CD4-positive, alpha-beta T cell (primary cell): ENCODE results near the gene PRKCB. TPM values are rescaled to one million over a fixed set of nuclear protein-coding genes. Genes with fewer than 3 reads are reported as not detected.

ENCODE experiments used
- ATAC-seq: fragments of 200-7000 bp; cut with Tn5 transposase; one replicate; pipeline ENCODE4 v1.10.0; 2022; ENCODE audit warnings: mild to moderate bottlenecking; ENCODE audit not compliant: poor library complexity
- CTCF ChIA-PET: fragments of 350-600 bp; sonication (Branson Sonifier 250); formaldehyde crosslinking; loops from one replicate; lab custom pipeline; 2021; ENCODE audit warnings: antibody characterized with exemption, inconsistent platforms; lab: Charles Lee
- POLR2A ChIA-PET: fragments of 350-600 bp; sonication (Branson Sonifier 250); formaldehyde crosslinking; loops from one replicate; lab custom pipeline; 2021; ENCODE audit warnings: antibody characterized with exemption, inconsistent platforms; lab: Charles Lee
- DNase-seq, 14 experiments: peaks; one replicate each; pipeline ENCODE4 v3.0.0-alpha.2; 2013 to 2020; ENCODE audit warnings: mixed read lengths in 2 of 14
- H3K27ac ChIP-seq, 2 donors: one replicate each; pipeline versions ENCODE4 v1.5.1 to v1.7.0; 2013; ENCODE audit warnings: low read length in 2 of 2, low read depth in 1 of 2, mild to moderate bottlenecking in 1 of 2
- H3K27me3 ChIP-seq, 2 experiments: 1 replicate in 1 of 2; 2 replicates in 1 of 2; pipeline versions ENCODE4 v1.6.1 to v1.7.0; 2013; ENCODE audit warnings: low read length in 2 of 2, control low read depth in 1 of 2, mild to moderate bottlenecking in 1 of 2, moderate library complexity in 1 of 2; ENCODE audit not compliant: insufficient read depth in 2 of 2, control insufficient read depth in 1 of 2
- H3K36me3 ChIP-seq: one replicate; pipeline ENCODE4 v1.6.1; 2013; ENCODE audit warnings: low read length, control low read depth; ENCODE audit not compliant: insufficient read depth
- H3K4me1 ChIP-seq: one replicate; pipeline ENCODE4 v1.6.1; 2013; ENCODE audit warnings: low read length, control low read depth; ENCODE audit not compliant: insufficient read depth
- H3K4me3 ChIP-seq: one replicate; pipeline ENCODE4 v1.5.1; 2013; ENCODE audit warnings: mild to moderate bottlenecking, low read length, moderate library complexity
- H3K9me3 ChIP-seq, 2 experiments: 1 replicate in 1 of 2; 2 replicates in 1 of 2; pipeline versions ENCODE4 v1.6.1 to v1.7.0; 2013; ENCODE audit warnings: low read length in 2 of 2, mild to moderate bottlenecking in 2 of 2, control low read depth in 1 of 2, moderate library complexity in 1 of 2; ENCODE audit not compliant: control insufficient read depth in 1 of 2, insufficient read depth in 1 of 2
- H3K27ac Mint-ChIP-seq: one replicate; pipeline ENCODE4 v1.8.0; 2020; ENCODE audit warnings: mixed read lengths
- H3K27me3 Mint-ChIP-seq: one replicate; pipeline ENCODE4 v1.8.0; 2021; ENCODE audit warnings: mixed read lengths
- H3K36me3 Mint-ChIP-seq: one replicate; pipeline ENCODE4 v1.8.0; 2021; ENCODE audit warnings: low read depth, mixed read lengths
- H3K4me1 Mint-ChIP-seq: one replicate; pipeline ENCODE4 v1.8.0; 2021; ENCODE audit warnings: low read depth, mixed read lengths
- H3K4me3 Mint-ChIP-seq: one replicate; pipeline ENCODE4 v1.8.0; 2020; ENCODE audit warnings: mild to moderate bottlenecking, mixed read lengths
- H3K9me3 Mint-ChIP-seq: one replicate; pipeline ENCODE4 v1.8.0; 2020; ENCODE audit warnings: mixed read lengths
- intact Hi-C, 2 experiments: fragments of 100-400 bp; cut with DNase I in 1 of 2; cut with micrococcal nuclease in 1 of 2; formaldehyde crosslinking; loops; one replicate each; pipeline versions ENCODE4 v1.15.1 to v1.9.0; 2023 to 2025; cut with DNase I, micrococcal nuclease
- total RNA-seq, 174 experiments: library from RNA in 2 of 174; stranded (reverse) in 2 of 174; gene quantifications; one replicate each; pipeline ENCODE4 v1.2.3 and lab custom pipeline; 2021 to 2026
- TF ChIP-seq, protein P1 (sequence below): fragments of 200-600 bp; IDR thresholded peaks from one replicate; pipeline ENCODE4 v1.8.0; 2022; ENCODE audit warnings: antibody characterized with exemption, mild to moderate bottlenecking

PRKCB gene
- total RNA-seq, 2 experiments from 2014 or later: 64.7 TPM

DNA sequence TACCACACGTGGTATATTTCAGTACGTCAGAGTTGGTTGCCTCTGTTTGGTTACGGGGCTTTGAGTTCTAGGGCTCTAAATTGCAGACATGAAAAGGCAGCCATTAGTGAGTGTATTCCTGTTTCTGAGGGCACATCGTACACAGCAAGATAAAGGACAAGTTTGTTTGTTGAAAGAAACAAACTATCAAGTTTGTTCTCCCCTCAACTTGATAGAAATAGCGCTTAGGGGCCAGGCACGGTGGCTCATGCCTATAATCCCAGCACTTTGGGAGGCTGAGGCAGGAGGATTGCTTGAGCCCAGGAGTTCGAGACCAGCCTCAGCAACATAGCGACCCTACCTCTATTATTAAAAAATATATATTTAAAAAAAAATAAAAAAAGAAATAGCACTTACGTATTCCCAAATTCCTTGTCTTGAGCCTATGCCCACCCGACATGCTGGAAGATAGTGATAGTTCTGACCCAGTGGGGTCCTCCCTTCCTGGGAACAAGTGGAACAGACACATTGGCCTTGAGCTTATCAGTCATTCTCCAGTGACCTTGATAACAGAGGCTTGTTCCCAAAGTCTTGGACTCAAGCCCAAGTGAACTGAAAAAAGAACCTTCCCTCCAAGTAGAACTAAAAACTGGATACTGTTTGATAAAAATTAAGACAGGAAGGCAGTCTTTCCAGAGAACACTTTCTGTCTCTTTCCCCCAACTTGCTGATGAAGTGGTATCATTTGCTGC is 280.4 kb downstream of the PRKCB start:
- DNase-seq (no peak), ATAC-seq (no peak)
- H3K27ac ChIP-seq: no peak overlapping the region
- Mint-ChIP-seq H3K27me3 (no peaks in the 10 kb centered on the region), H3K9me3 (no peaks in the 10 kb centered on the region), H3K4me1 (no peaks in the 10 kb centered on the region), H3K27ac (no peak overlapping the region), H3K36me3 (peaks cover 94% of the 10 kb centered on the region), H3K4me3 (no peak overlapping the region)
- TF ChIP-seq, protein P1, sequence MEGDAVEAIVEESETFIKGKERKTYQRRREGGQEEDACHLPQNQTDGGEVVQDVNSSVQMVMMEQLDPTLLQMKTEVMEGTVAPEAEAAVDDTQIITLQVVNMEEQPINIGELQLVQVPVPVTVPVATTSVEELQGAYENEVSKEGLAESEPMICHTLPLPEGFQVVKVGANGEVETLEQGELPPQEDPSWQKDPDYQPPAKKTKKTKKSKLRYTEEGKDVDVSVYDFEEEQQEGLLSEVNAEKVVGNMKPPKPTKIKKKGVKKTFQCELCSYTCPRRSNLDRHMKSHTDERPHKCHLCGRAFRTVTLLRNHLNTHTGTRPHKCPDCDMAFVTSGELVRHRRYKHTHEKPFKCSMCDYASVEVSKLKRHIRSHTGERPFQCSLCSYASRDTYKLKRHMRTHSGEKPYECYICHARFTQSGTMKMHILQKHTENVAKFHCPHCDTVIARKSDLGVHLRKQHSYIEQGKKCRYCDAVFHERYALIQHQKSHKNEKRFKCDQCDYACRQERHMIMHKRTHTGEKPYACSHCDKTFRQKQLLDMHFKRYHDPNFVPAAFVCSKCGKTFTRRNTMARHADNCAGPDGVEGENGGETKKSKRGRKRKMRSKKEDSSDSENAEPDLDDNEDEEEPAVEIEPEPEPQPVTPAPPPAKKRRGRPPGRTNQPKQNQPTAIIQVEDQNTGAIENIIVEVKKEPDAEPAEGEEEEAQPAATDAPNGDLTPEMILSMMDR: no peak
- intact Hi-C loops: no loop called here
- no peak overlapping the region for H3K4me3 ChIP-seq
- H3K36me3 ChIP-seq: peaks cover 16% of the 10 kb centered on the region
- CTCF ChIA-PET: no interaction called here
- H3K4me1 ChIP-seq: no peaks in the 10 kb centered on the region
- no peaks in the 10 kb centered on the region for H3K9me3 ChIP-seq
- no peaks in the 10 kb centered on the region for H3K27me3 ChIP-seq
- POLR2A ChIA-PET: no interaction called here

DNA sequence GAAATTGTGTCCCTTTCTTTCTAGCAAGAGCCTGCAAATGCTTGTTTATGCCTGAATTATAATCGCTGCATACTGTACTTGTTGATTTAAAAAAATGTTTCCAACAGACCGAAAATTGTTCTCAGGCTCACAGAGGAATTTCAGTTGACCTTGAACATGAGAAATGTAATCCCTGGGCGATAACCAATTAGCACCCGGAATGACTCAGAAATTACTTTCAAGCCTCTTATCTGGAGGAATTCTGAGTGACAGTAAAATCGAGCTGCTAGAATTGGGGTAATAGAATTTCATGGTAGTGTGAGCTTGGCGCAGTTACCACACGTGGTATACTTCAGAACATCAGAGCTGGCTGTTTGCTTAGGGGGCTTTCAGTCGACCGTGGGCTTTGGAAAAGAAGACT is 281.2 kb downstream of the PRKCB start:
- H3K9me3 ChIP-seq: no peaks in the 10 kb centered on the region
- CTCF ChIA-PET: no interaction called here
- TF ChIP-seq, protein P1: no peak
- DNase-seq: no peak
- H3K27me3 Mint-ChIP-seq: no peaks in the 10 kb centered on the region
- no peaks in the 10 kb centered on the region for H3K4me1 Mint-ChIP-seq
- ATAC-seq: no peak
- peaks cover 91% of the 10 kb centered on the region for H3K36me3 Mint-ChIP-seq
- no peak overlapping the region for H3K4me3 ChIP-seq
- H3K9me3 Mint-ChIP-seq: no peaks in the 10 kb centered on the region
- intact Hi-C loops: no loop called here
- H3K27ac ChIP-seq: no peak overlapping the region
- H3K4me1 ChIP-seq: no peaks in the 10 kb centered on the region
- no peak overlapping the region for H3K4me3 Mint-ChIP-seq
- no peak overlapping the region for H3K27ac Mint-ChIP-seq
- H3K36me3 ChIP-seq: peaks cover 23% of the 10 kb centered on the region
- POLR2A ChIA-PET: no interaction called here
- H3K27me3 ChIP-seq: no peaks in the 10 kb centered on the region

DNA sequence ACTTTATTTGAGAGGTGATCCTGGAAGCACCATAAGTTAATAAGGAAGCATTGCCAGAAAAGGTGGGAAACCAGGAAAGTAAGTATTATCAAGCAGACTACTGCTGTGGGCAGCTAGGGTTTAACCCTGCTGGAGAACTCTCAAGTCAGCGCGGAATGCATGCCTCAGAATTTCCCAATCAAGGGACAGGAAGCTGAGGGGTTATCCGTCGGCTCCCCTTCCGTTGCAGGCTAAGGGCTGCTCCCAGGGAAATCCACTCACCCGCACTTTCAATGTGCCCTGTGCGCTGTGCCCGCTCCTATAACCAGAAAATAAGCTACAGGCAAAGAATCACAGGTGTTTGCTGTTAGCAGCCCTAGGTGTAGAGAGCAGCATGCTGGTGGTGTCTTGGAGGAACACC is 281.9 kb downstream of the PRKCB start:
- H3K4me1 Mint-ChIP-seq: no peaks in the 10 kb centered on the region
- no peak overlapping the region for H3K27ac Mint-ChIP-seq
- H3K27me3 ChIP-seq: no peaks in the 10 kb centered on the region
- ChIA-PET CTCF (no interaction called here), POLR2A (no interaction called here)
- DNase-seq: no peak
- no peaks in the 10 kb centered on the region for H3K9me3 ChIP-seq
- no peak overlapping the region for H3K27ac ChIP-seq
- ATAC-seq: no peak
- no peaks in the 10 kb centered on the region for H3K4me1 ChIP-seq
- no peaks in the 10 kb centered on the region for H3K27me3 Mint-ChIP-seq
- intact Hi-C loops: no loop called here
- H3K4me3 Mint-ChIP-seq: no peak overlapping the region
- H3K36me3 ChIP-seq: peaks cover 29% of the 10 kb centered on the region
- no peak overlapping the region for H3K4me3 ChIP-seq
- peaks cover 91% of the 10 kb centered on the region for H3K36me3 Mint-ChIP-seq
- TF ChIP-seq, protein P1: no peak
- H3K9me3 Mint-ChIP-seq: no peaks in the 10 kb centered on the region
